Skin of body (tissue), 2 donors: ENCODE results near the gene B4GALNT2. TPM values are rescaled to one million over a fixed set of nuclear protein-coding genes. Genes with fewer than 3 reads are reported as not detected.
"Not testable (repeated sequence)": the region's sequence is repeated elsewhere in the genome, so short reads cannot be mapped to it uniquely, and the experiment has no call there.

Experiments
- DNase-seq: peaks from one replicate; lab custom pipeline; 2025; lab: John Stamatoyannopoulos, UW
- total RNA-seq: library from RNA; depleted of rRNA; stranded (reverse); fragments of >200 nt; gene quantifications from one replicate; pipeline ENCODE4 v1.2.3, GENCODE V29; 2014

B4GALNT2 gene
- total RNA-seq, 1 donor from 2014 or later = 1.3 TPM

- DNase-seq = no peak
These were observed 48.5 kb downstream of the B4GALNT2 start for GRCh38 chr17:49180998-49181635.

GRCh38 chr17:49183341-49183740, 50.8 kb downstream of the B4GALNT2 start:
- no peak for DNase-seq

- no peak for DNase-seq
These were observed 51.2 kb downstream of the B4GALNT2 start for GRCh38 chr17:49183801-49184200.

- not testable (repeated sequence) for DNase-seq
These were observed 52.0 kb downstream of the B4GALNT2 start for GRCh38 chr17:49184522-49184921.

- DNase-seq = not testable (repeated sequence)
These were observed 52.8 kb downstream of the B4GALNT2 start for GRCh38 chr17:49185381-49185780.

GRCh38 chr17:49187301-49187700, 54.7 kb downstream of the B4GALNT2 start:
- DNase-seq = no peak

GRCh38 chr17:49190932-49191331, 58.4 kb downstream of the B4GALNT2 start:
- DNase-seq = no peak

- peak; percentile 83 for DNase-seq
These were observed 58.9 kb downstream of the B4GALNT2 start for GRCh38 chr17:49191409-49191916.

GRCh38 chr17:49191917-49192741, 59.6 kb downstream of the B4GALNT2 start:
- peak; percentile 83 for DNase-seq

- DNase-seq = peak; percentile 33
These were observed 61.1 kb downstream of the B4GALNT2 start for GRCh38 chr17:49193513-49194296.

GRCh38 chr17:49194297-49194607, 61.7 kb downstream of the B4GALNT2 start:
- DNase-seq = no peak

- DNase-seq = no peak
These were observed 63.2 kb downstream of the B4GALNT2 start for GRCh38 chr17:49195751-49196150.

- no peak for DNase-seq
These were observed 64.0 kb downstream of the B4GALNT2 start for GRCh38 chr17:49196520-49196919.

- DNase-seq = no peak
These were observed 64.9 kb downstream of the B4GALNT2 start for GRCh38 chr17:49197346-49197998.

- DNase-seq = no peak
These were observed 65.6 kb downstream of the B4GALNT2 start for GRCh38 chr17:49198211-49198610.

- no peak for DNase-seq
These were observed 68.0 kb downstream of the B4GALNT2 start for GRCh38 chr17:49200423-49201083.

GRCh38 chr17:49201481-49201927, 68.9 kb downstream of the B4GALNT2 start:
- DNase-seq = no peak

GRCh38 chr17:49203796-49204195, 71.2 kb downstream of the B4GALNT2 start:
- no peak for DNase-seq

- no peak for DNase-seq
These were observed 71.9 kb downstream of the B4GALNT2 start for GRCh38 chr17:49204516-49204915.

GRCh38 chr17:49209061-49209571, 76.5 kb downstream of the B4GALNT2 start:
- no peak for DNase-seq
